Neural crest cell (in vitro differentiated cells): ENCODE measurements around the gene TOM1. TPM values are rescaled to one million over a fixed set of nuclear protein-coding genes. Genes with fewer than 3 reads are reported as not detected.

Experiments
- DNase-seq: peaks from one replicate; pipeline ENCODE4 v3.0.0; 2021; ENCODE audit warnings: low read depth, mixed read lengths, low spot score
- H3K27ac Mint-ChIP-seq: one replicate; pipeline ENCODE4 v1.8.0; 2021; ENCODE audit warnings: mild to moderate bottlenecking, mixed read lengths; ENCODE audit not compliant: unreplicated experiment
- H3K27me3 Mint-ChIP-seq: 2 replicates; pipeline ENCODE4 v1.8.0; 2021; ENCODE audit warnings: low read depth, mild to moderate bottlenecking, mixed read lengths
- H3K36me3 Mint-ChIP-seq: 2 replicates; pipeline ENCODE4 v1.8.0; 2021; ENCODE audit warnings: low read depth, mild to moderate bottlenecking, mixed read lengths
- H3K4me1 Mint-ChIP-seq: 2 replicates; pipeline ENCODE4 v1.8.0; 2021; ENCODE audit warnings: mixed read lengths
- H3K4me3 Mint-ChIP-seq: one replicate; pipeline ENCODE4 v1.8.0; 2021; ENCODE audit warnings: mild to moderate bottlenecking, mixed read lengths
- H3K9me3 Mint-ChIP-seq: 2 replicates; pipeline ENCODE4 v1.8.0; 2021; ENCODE audit warnings: mixed read lengths
- long read RNA-seq: library from polyadenylated mRNA; unstranded; transcript quantifications from one replicate; pipeline ENCODE4 v2.0.0, GENCODE V29; 2020
- total RNA-seq: library from RNA; stranded (reverse); gene quantifications from 2 replicates; pipeline ENCODE4 v1.2.1, GENCODE V29; 2021
- TF ChIP-seq, protein P1 (sequence below): fragments of 200-600 bp; sonication (generic); conservative IDR thresholded peaks from 2 replicates; pipeline ENCODE4 v1.5.0; 2021; ENCODE audit warnings: antibody characterized with exemption, mild to moderate bottlenecking

Gene TOM1
- total RNA-seq: 24.6 and 24.7 TPM in 2 replicates
- long read RNA-seq, partial matches to known transcripts: 0 of 1 reads
- long read RNA-seq, other reads (novel, unspliced or antisense): 0 of 1 reads

DNA sequence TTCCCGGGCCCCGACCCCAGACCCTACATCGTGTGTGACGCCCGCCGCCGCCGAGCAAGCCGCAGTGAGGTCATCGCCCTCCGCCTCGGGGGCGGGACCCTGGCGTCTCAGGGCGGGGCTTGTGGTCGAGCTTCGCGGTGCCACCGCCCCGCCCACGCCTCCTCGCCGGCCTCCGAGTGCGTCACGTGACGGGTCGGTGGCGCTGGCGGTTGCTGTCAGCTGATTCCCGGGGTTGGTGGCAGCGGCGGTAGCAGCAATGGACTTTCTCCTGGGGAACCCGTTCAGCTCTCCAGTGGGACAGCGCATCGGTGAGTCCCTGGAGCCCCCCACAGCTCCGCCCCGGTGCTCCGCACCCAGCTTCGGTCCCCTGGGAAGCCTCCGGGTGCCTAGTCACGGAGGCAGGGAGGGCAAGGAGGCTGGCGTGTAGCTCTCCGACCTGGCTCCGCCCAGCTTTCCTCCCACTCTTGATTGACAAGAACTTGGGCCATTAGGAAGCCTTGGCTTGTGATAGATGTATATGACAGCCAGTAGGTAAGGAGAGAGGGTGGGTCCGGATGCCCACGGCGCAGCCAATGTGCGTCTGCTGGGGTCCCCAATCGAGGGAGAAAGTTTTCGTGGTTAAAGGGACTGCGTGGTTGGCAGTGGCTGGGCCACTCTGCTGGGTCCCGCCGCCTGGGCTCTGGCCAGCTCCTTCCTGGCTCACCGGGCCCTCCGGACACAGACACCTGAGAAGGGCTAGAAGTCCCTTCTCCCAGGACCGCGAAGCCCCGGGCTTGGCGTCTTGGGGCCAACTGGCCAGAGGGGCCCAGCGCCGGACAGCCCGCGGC is at the start of gene TOM1:
TSS of gene TOM1 (plus strand) at position 222 of the 827 bp plus-strand sequence. CDS start at position 257, 35 bp downstream.
- Mint-ChIP-seq H3K9me3 (no peaks in the 10 kb centered on the region), H3K4me1 (peaks cover 13% of the 10 kb centered on the region), H3K36me3 (no peaks in the 10 kb centered on the region), H3K27me3 (no peaks in the 10 kb centered on the region), H3K4me3 (peak within 1 kb of the TSS; percentile 90), H3K27ac (peak within 1 kb of the TSS; percentile 92)
- DNase-seq: peak; percentile 96
- TF ChIP-seq, protein P1, sequence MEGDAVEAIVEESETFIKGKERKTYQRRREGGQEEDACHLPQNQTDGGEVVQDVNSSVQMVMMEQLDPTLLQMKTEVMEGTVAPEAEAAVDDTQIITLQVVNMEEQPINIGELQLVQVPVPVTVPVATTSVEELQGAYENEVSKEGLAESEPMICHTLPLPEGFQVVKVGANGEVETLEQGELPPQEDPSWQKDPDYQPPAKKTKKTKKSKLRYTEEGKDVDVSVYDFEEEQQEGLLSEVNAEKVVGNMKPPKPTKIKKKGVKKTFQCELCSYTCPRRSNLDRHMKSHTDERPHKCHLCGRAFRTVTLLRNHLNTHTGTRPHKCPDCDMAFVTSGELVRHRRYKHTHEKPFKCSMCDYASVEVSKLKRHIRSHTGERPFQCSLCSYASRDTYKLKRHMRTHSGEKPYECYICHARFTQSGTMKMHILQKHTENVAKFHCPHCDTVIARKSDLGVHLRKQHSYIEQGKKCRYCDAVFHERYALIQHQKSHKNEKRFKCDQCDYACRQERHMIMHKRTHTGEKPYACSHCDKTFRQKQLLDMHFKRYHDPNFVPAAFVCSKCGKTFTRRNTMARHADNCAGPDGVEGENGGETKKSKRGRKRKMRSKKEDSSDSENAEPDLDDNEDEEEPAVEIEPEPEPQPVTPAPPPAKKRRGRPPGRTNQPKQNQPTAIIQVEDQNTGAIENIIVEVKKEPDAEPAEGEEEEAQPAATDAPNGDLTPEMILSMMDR: no peak

DNA sequence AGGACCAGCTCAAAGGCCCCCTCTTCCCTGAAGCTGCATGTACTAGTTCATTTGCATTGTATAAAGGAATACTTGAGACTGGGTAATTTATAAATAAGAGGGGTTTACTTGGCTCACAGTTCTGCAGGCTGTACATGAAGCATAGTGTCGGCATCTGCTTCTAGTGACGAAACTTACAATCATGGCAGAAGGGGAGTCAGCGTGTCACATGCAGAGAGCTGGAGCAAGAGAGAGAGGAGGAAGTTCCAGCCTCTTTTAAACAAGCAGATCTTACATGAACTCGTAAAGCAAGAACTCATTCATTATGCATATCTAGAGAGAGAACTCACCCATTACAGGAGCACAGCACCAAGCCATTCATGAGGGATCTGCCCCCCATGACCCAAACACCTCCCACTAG is 49.5 kb upstream of the TOM1 start:
- H3K4me3 Mint-ChIP-seq: no peak overlapping the region
- peaks cover 5% of the 10 kb centered on the region for H3K36me3 Mint-ChIP-seq
- no peak for DNase-seq
- TF ChIP-seq, protein P1: no peak
- H3K27me3 Mint-ChIP-seq: no peaks in the 10 kb centered on the region
- H3K9me3 Mint-ChIP-seq: no peaks in the 10 kb centered on the region
- no peaks in the 10 kb centered on the region for H3K4me1 Mint-ChIP-seq
- no peak overlapping the region for H3K27ac Mint-ChIP-seq

DNA sequence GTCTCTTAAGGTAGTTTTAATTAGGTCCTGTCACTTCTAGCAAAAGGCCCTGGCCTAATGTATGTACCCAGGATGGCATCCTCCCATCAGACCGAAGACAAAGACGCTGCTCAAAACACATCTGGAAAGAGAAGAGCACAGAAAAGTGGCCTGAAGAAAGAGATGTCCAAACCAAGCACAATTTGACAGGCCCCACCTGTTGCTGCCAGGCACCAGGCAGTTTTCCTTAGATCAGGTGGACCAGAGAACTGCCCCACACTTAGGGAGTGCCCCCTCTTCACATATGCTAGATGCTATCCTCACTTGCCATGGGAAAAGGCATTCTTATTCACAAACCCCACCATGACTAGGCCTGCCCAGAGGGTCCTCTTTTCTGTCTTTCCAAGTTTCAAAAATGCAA is 45.7 kb upstream of the TOM1 start:
- no peaks in the 10 kb centered on the region for H3K27me3 Mint-ChIP-seq
- peaks cover 18% of the 10 kb centered on the region for H3K4me1 Mint-ChIP-seq
- no peak for DNase-seq
- no peak overlapping the region for H3K4me3 Mint-ChIP-seq
- TF ChIP-seq, protein P1: no peak
- H3K27ac Mint-ChIP-seq: no peak overlapping the region
- peaks cover 7% of the 10 kb centered on the region for H3K36me3 Mint-ChIP-seq
- H3K9me3 Mint-ChIP-seq: no peaks in the 10 kb centered on the region

DNA sequence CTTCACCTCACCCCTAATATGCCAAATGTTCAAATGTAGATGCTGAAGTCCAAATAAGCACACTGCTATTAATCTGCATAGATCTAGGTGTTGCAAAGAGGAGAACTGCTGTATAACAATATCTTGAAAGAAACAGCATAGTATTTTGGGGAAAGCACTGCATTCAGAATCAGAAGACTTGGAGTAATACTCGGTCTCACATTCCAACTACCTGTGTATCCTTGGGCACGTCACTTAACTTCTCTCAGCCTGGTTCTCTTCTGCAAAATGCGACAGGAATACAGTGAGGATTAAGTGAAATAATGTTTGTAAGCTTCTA is 42.7 kb upstream of the TOM1 start:
- no peak for DNase-seq
- Mint-ChIP-seq H3K27ac (peak overlapping the region; percentile 91), H3K9me3 (no peaks in the 10 kb centered on the region), H3K36me3 (peaks cover 13% of the 10 kb centered on the region), H3K4me1 (peaks cover 33% of the 10 kb centered on the region), H3K27me3 (no peaks in the 10 kb centered on the region), H3K4me3 (peak overlapping the region; percentile 96)
- TF ChIP-seq, protein P1: no peak

DNA sequence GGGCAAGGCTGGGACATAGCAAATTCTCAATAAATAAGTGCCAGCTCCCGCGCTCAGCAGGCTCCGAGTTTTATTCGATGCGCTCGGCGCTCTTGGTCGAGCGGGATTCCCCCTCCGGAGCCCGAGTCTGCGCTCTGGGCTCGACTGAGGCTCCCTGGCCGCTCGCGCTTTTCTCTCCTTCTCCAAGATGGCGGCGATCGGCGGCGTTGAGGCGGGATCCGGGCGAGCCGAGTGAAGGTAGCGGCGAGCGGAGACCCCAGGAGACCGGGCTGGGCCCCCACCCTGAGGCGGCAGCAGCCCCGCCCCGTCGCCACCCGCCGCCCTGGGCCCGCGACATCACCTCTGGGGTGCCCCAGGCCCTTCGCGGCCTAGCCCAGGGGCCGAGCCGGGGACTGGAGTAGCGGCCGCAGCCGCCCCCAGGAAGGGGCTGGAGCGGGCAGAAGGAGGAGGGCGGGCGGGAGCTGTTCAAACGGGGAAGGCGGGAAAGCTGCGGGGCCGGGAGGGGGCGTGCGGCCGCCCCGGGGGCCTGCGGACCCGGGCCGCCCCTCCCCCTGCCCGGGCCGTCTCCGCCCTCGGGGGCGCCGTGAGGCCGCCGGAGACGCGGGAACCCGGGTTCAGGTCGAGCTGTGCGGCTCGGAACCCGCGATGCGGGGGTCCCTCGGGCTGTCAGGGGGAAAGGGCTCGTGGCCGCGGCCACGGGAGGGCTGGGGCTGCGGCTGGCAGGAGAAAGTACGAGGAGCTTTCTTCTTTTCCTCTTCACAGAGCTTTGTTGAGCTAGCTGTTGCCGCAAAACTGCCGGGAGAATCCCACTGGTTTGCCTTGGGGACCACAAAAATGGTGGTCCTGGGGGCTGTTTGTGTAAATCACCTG is 42.1 kb upstream of the TOM1 start, which contains the start of gene HMGXB4:
TSS of gene HMGXB4 (plus strand) at position 173 of the 870 bp plus-strand sequence. CDS start 4,898 bp downstream, outside the sequence.
- H3K27me3 Mint-ChIP-seq: no peaks in the 10 kb centered on the region
- DNase-seq: peak; percentile 76
- peaks cover 10% of the 10 kb centered on the region for H3K36me3 Mint-ChIP-seq
- peak within 1 kb of the TSS; percentile 96 for H3K4me3 Mint-ChIP-seq
- TF ChIP-seq, protein P1: peak; percentile 42
- peaks cover 33% of the 10 kb centered on the region for H3K4me1 Mint-ChIP-seq
- H3K9me3 Mint-ChIP-seq: no peaks in the 10 kb centered on the region
- peak within 1 kb of the TSS; percentile 99 for H3K27ac Mint-ChIP-seq
